SW 1271 (cell line): Measurements from ENCODE around the gene PCMTD2.
"Not testable (repeated sequence)": the region's sequence is repeated elsewhere in the genome, so short reads cannot be mapped to it uniquely, and the experiment has no call there.

Experiments used
- DNase-seq, 2 experiments: peaks; one replicate each; lab custom pipeline; 2025; lab: John Stamatoyannopoulos, UW

Gene PCMTD2

GRCh38 chr20:64286447-64287263, 31.1 kb downstream of the PCMTD2 start:
- DNase-seq = not testable (repeated sequence)

- DNase-seq = not testable (repeated sequence)
These were observed 31.7 kb downstream of the PCMTD2 start for GRCh38 chr20:64287264-64287590.

- DNase-seq = not testable (repeated sequence)
These were observed 36.6 kb downstream of the PCMTD2 start for GRCh38 chr20:64292167-64292566.

- not testable (repeated sequence) for DNase-seq
These were observed 47.5 kb downstream of the PCMTD2 start for GRCh38 chr20:64303086-64303485.

- not testable (repeated sequence) for DNase-seq
These were observed 58.2 kb downstream of the PCMTD2 start for GRCh38 chr20:64313761-64314160.

- not testable (repeated sequence) for DNase-seq
These were observed 59.8 kb downstream of the PCMTD2 start for GRCh38 chr20:64315381-64315780.

- not testable (repeated sequence) for DNase-seq
These were observed 60.3 kb downstream of the PCMTD2 start for GRCh38 chr20:64315884-64316283.

GRCh38 chr20:64316415-64317083, 61.0 kb downstream of the PCMTD2 start:
- DNase-seq = not testable (repeated sequence)

- not testable (repeated sequence) for DNase-seq
These were observed 61.8 kb downstream of the PCMTD2 start for GRCh38 chr20:64317331-64317730.

- DNase-seq = not testable (repeated sequence)
These were observed 62.5 kb downstream of the PCMTD2 start for GRCh38 chr20:64318056-64318455.

GRCh38 chr20:64322031-64322789, 66.7 kb downstream of the PCMTD2 start:
- not testable (repeated sequence) for DNase-seq
